Thoracic aorta (tissue), 2 donors: ENCODE results near the gene AMPH. TPM values are rescaled to one million over a fixed set of nuclear protein-coding genes. Genes with fewer than 3 reads are reported as not detected.

ENCODE experiments used
- ATAC-seq: fragments of 150-250 bp; one replicate; pipeline ENCODE4 v1.8.0; 2017; ENCODE audit warnings: low read depth; ENCODE audit not compliant: insufficient number of reproducible peaks, low FRiP score
- DNase-seq: peaks from one replicate; pipeline ENCODE4 v3.0.0-alpha.2; 2020; ENCODE audit warnings: low spot score
- H3K27ac ChIP-seq, 2 donors: fragments of 200-600 bp; sonication (generic); 1 replicate in 1 of 2; 2 replicates in 1 of 2; pipeline ENCODE4 v1.5.1; 2016; ENCODE audit warnings: mild to moderate bottlenecking in 2 of 2, moderate library complexity in 2 of 2
- H3K27me3 ChIP-seq: fragments of 200-600 bp; sonication (generic); replicated peaks from 2 replicates; pipeline ENCODE4 v1.6.0; 2016; ENCODE audit warnings: mild to moderate bottlenecking; ENCODE audit not compliant: insufficient read depth
- H3K36me3 ChIP-seq: fragments of 200-600 bp; sonication (generic); one replicate; pipeline ENCODE4 v1.5.1; 2016
- H3K4me1 ChIP-seq, 2 donors: fragments of 200-600 bp; sonication (generic); 1 replicate in 1 of 2; 2 replicates in 1 of 2; pipeline versions ENCODE4 v1.5.1 to v1.6.0; 2016; ENCODE audit warnings: low read depth in 2 of 2, mild to moderate bottlenecking in 1 of 2; ENCODE audit not compliant: control insufficient read depth in 1 of 2
- H3K4me3 ChIP-seq: fragments of 200-600 bp; sonication (generic); 2 replicates; pipeline ENCODE4 v1.5.1; 2016; ENCODE audit warnings: mild to moderate bottlenecking
- H3K9me3 ChIP-seq: fragments of 200-600 bp; sonication (generic); 2 replicates; pipeline ENCODE4 v1.5.1; 2016
- CTCF ChIP-seq: fragments of 200-600 bp; sonication (generic); IDR thresholded peaks from one replicate; pipeline ENCODE4 v1.5.1; 2019; ENCODE audit warnings: antibody characterized with exemption
- total RNA-seq, 2 donors: library from RNA; depleted of rRNA; stranded (reverse); fragments of >200 nt; gene quantifications; one replicate each; pipeline versions ENCODE4 v1.1.0 to v1.2.3, GENCODE V29; 2016

The AMPH gene
- total RNA-seq, 2 donors from 2014 or later: 5.3 to 5.9 TPM

- Histone ChIP-seq H3K27me3 (no peaks in the 10 kb centered on the region), H3K4me3 (no peak overlapping the region), H3K9me3 (no peaks in the 10 kb centered on the region), H3K36me3 (no peaks in the 10 kb centered on the region), H3K4me1 (no peaks in the 10 kb centered on the region), H3K27ac (no peak overlapping the region)
- ATAC-seq (no peak), DNase-seq (no peak)
- TF ChIP-seq CTCF: no peak
These were observed 128.9 kb downstream of the AMPH start for GRCh38 chr7:38502289-38502688.

- Histone ChIP-seq H3K9me3 (no peaks in the 10 kb centered on the region), H3K4me3 (no peak overlapping the region), H3K27ac (no peak overlapping the region), H3K27me3 (no peaks in the 10 kb centered on the region), H3K36me3 (no peaks in the 10 kb centered on the region), H3K4me1 (no peaks in the 10 kb centered on the region)
- no peak for ATAC-seq
- no peak for TF ChIP-seq CTCF
- no peak for DNase-seq
These were observed 139.2 kb downstream of the AMPH start for GRCh38 chr7:38492010-38492409.

- Histone ChIP-seq H3K36me3 (no peaks in the 10 kb centered on the region), H3K27me3 (no peaks in the 10 kb centered on the region), H3K4me1 (no peaks in the 10 kb centered on the region), H3K4me3 (no peak overlapping the region), H3K27ac (no peak overlapping the region), H3K9me3 (no peaks in the 10 kb centered on the region)
- ATAC-seq (no peak), DNase-seq (no peak)
- TF ChIP-seq CTCF: no peak
These were observed 148.7 kb downstream of the AMPH start for GRCh38 chr7:38482521-38482920.

DNA sequence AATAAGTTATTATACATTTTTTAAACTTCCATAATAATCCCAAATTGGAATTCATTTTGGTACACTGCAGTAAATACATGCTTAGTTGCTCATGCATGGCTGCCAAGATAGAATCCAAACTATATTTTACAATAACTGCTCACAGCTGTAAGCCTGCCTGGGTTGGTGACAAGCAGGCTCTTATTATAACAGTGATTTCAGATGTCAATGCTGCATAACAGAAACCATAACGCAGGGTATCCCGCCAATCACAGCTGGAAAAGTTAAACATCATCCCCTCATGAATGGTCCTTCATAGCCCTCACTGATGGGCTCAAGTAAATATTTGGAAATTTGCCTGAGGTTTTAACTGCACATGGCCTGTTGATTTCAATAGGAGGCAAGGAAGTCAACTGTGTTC lies 149.8 kb downstream of the AMPH start:
- Histone ChIP-seq H3K27ac (no peak overlapping the region), H3K9me3 (no peaks in the 10 kb centered on the region), H3K4me1 (no peaks in the 10 kb centered on the region), H3K4me3 (no peak overlapping the region), H3K36me3 (no peaks in the 10 kb centered on the region), H3K27me3 (no peaks in the 10 kb centered on the region)
- ATAC-seq: no peak
- no peak for TF ChIP-seq CTCF
- no peak for DNase-seq

DNA sequence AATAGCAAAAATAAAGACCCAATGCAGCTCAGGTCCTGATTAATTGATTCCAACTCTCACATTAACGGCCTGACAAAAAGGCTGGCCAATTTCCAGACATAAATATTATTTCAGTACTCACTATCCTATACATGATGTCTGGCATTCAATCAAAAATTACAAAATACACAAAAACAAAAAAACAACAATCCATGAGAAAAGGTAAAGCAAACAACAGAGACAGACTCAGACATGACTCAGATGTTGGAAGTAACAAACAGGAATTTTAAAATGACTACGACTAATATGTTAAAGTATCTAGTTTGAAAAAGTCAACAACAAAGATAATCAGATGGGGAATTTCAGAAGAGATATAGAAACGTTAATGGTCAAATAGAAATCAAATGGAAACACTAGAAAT lies 152.8 kb downstream of the AMPH start:
- Histone ChIP-seq H3K27ac (no peak overlapping the region), H3K27me3 (no peaks in the 10 kb centered on the region), H3K4me3 (no peak overlapping the region), H3K4me1 (no peaks in the 10 kb centered on the region), H3K36me3 (no peaks in the 10 kb centered on the region), H3K9me3 (no peaks in the 10 kb centered on the region)
- ATAC-seq (no peak), DNase-seq (no peak)
- no peak for TF ChIP-seq CTCF
